Panc1 (cell line): ENCODE measurements around the gene CYP4Z1. TPM values are rescaled to one million over a fixed set of nuclear protein-coding genes. Genes with fewer than 3 reads are reported as not detected.
"Not testable (repeated sequence)": the region's sequence is repeated elsewhere in the genome, so short reads cannot be mapped to it uniquely, and the experiment has no call there.

Source experiments
- ATAC-seq: fragments of 200-7000 bp; cut with Tn5 transposase; 2 replicates; pipeline ENCODE4 v1.9.1; 2020; ENCODE audit warnings: mild to moderate bottlenecking, moderate library complexity
- BruUV-seq: library from RNA; stranded (reverse); fragments of 400-500 nt; replicated peaks from 2 replicates; lab custom pipeline; 2021; lab: Mats Ljungman, UMichigan
- CTCF ChIA-PET: fragments of 300-600 bp; sonication (Branson Sonifier 250); formaldehyde crosslinking; loops from one replicate; lab custom pipeline; 2022; ENCODE audit warnings: antibody characterized with exemption; lab: Charles Lee
- POLR2A ChIA-PET: fragments of 300-600 bp; sonication (Branson Sonifier 250); formaldehyde crosslinking; loops from one replicate; lab custom pipeline; 2022; ENCODE audit warnings: antibody characterized with exemption; lab: Charles Lee
- DNase-seq: peaks from one replicate; pipeline ENCODE4 v3.0.0-alpha.2; 2010; ENCODE audit warnings: low read depth, low spot score
- H3K27ac ChIP-seq: 2 replicates; pipeline ENCODE4 v1.5.1; 2011; ENCODE audit warnings: mild to moderate bottlenecking, low read length, inconsistent platforms
- H3K27me3 ChIP-seq: fragments of 200-500 bp; sonication (Bioruptor generic); 2 replicates; pipeline ENCODE4 v1.6.0; 2014; ENCODE audit warnings: low read length, inconsistent platforms; ENCODE audit not compliant: control insufficient read depth, insufficient read depth
- H3K36me3 ChIP-seq: fragments of 200-500 bp; sonication (Bioruptor generic); 2 replicates; pipeline ENCODE4 v1.5.1; 2014; ENCODE audit warnings: inconsistent platforms, mild to moderate bottlenecking, low read length, moderate library complexity; ENCODE audit not compliant: control insufficient read depth, insufficient read depth
- H3K4me1 ChIP-seq: 2 replicates; pipeline ENCODE4 v1.5.1; 2011; ENCODE audit warnings: inconsistent platforms, mild to moderate bottlenecking, low read length, moderate library complexity; ENCODE audit not compliant: control insufficient read depth, insufficient read depth
- H3K4me3 ChIP-seq, 2 experiments: 2 replicates each; pipeline ENCODE4 v1.5.1; 2011 to 2012; ENCODE audit warnings: low read depth in 2 of 2, low read length in 2 of 2, mild to moderate bottlenecking in 2 of 2, inconsistent platforms in 1 of 2, moderate library complexity in 1 of 2
- H3K9me3 ChIP-seq: fragments of 200-500 bp; sonication (Bioruptor generic); 2 replicates; pipeline ENCODE4 v1.5.1; 2014; ENCODE audit warnings: low read depth, mild to moderate bottlenecking, inconsistent platforms, low read length, moderate library complexity; ENCODE audit not compliant: control insufficient read depth, insufficient read depth
- CTCF ChIP-seq: fragments of 450-650 bp; IDR thresholded peaks from 2 replicates; pipeline ENCODE4 v1.5.1; 2017; ENCODE audit warnings: mild to moderate bottlenecking
- POLR2AphosphoS5 ChIP-seq: IDR thresholded peaks from 2 replicates; pipeline ENCODE4 v1.6.1; 2012; ENCODE audit warnings: mild to moderate bottlenecking, low read depth, low read length, moderate library complexity
- REST ChIP-seq, 2 experiments: IDR thresholded peaks; 2 replicates each; pipeline ENCODE4 v1.6.1; 2011 to 2012; ENCODE audit warnings: low read depth in 2 of 2, control low read depth in 1 of 2, low read length in 1 of 2, mild to moderate bottlenecking in 1 of 2, moderate library complexity in 1 of 2; ENCODE audit not compliant: insufficient read depth in 1 of 2
- SIN3A ChIP-seq: IDR thresholded peaks from 2 replicates; pipeline ENCODE4 v1.6.1; 2012; ENCODE audit warnings: low read depth, mild to moderate bottlenecking, low read length, moderate library complexity, borderline replicate concordance; ENCODE audit not compliant: insufficient read depth
- TCF7L2 ChIP-seq: IDR thresholded peaks from 2 replicates; pipeline ENCODE4 v1.6.1; 2011; ENCODE audit warnings: mild to moderate bottlenecking, low read depth, low read length, inconsistent platforms
- in situ Hi-C: cut with HindIII; loops from 2 replicates; pipeline ENCODE4 v1.10.0; 2016; ENCODE audit warnings: low sequenced_read_pairs, low pct_unique_long_range_greater_than_20kb
- intact Hi-C: fragments of 100-400 bp; cut with micrococcal nuclease; formaldehyde crosslinking; loops from one replicate; pipeline ENCODE4 v1.10.0; 2022; ENCODE audit not compliant: unreplicated experiment
- total RNA-seq: library from RNA; stranded (reverse); gene quantifications from one replicate; pipeline ENCODE4 v1.2.1, GENCODE V29; 2021; ENCODE audit not compliant: unreplicated experiment

CYP4Z1 gene
- total RNA-seq, 1 experiment from 2014 or later, result not detected

GRCh38 chr1:47128221-47128620 is 61.2 kb downstream of the CYP4Z1 start:
- no peaks in the 10 kb centered on the region for H3K4me1 ChIP-seq
- DNase-seq (no peak), ATAC-seq (no peak)
- H3K9me3 ChIP-seq, result no peaks in the 10 kb centered on the region
- in situ Hi-C loops, result no loop called here
- no peaks in the 10 kb centered on the region for H3K36me3 ChIP-seq
- intact Hi-C loops, result no loop called here
- no peak overlapping the region for H3K27ac ChIP-seq
- ChIA-PET POLR2A (no interaction called here), CTCF (no interaction called here)
- no peaks in the 10 kb centered on the region for H3K27me3 ChIP-seq
- no peak for TF ChIP-seq POLR2AphosphoS5
- no peak for TF ChIP-seq TCF7L2
- no peak for TF ChIP-seq REST (IDR thresholded peaks at IDR 0.05; ENCODE audit: insufficient read depth in 1 of 2, low read depth in 2 of 2, low read length in 1 of 2)
- TF ChIP-seq CTCF, result no peak
- no peak for TF ChIP-seq SIN3A
- H3K4me3 ChIP-seq, result no peak overlapping the region
- BruUV-seq, result no TSS peak

GRCh38 chr1:47128854-47129253 is 61.8 kb downstream of the CYP4Z1 start:
- intact Hi-C loops, in situ Hi-C loops, DNase-seq, H3K36me3 ChIP-seq, H3K9me3 ChIP-seq, H3K27me3 ChIP-seq, H3K27ac ChIP-seq, ATAC-seq, POLR2A ChIA-PET, H3K4me1 ChIP-seq, H3K4me3 ChIP-seq, BruUV-seq: not testable (repeated sequence)
- CTCF ChIA-PET, result interaction anchor here (0.6 kb wide), 1 partner anchor 144 kb away, joined by 5 read pairs; no protein-coding TSS in a partner anchor

GRCh38 chr1:47129489-47130230 is 62.6 kb downstream of the CYP4Z1 start:
- H3K9me3 ChIP-seq, in situ Hi-C loops, BruUV-seq, DNase-seq, intact Hi-C loops, H3K27ac ChIP-seq, ATAC-seq, POLR2A ChIA-PET, H3K4me1 ChIP-seq, H3K4me3 ChIP-seq, H3K27me3 ChIP-seq, H3K36me3 ChIP-seq: not testable (repeated sequence)
- CTCF ChIA-PET, result interaction anchor here (0.6 kb wide), 1 partner anchor 145 kb away, joined by 5 read pairs; no protein-coding TSS in a partner anchor

GRCh38 chr1:47132665-47133064 is 65.6 kb downstream of the CYP4Z1 start:
- H3K4me1 ChIP-seq, BruUV-seq, H3K4me3 ChIP-seq, DNase-seq, POLR2A ChIA-PET, H3K27ac ChIP-seq, ATAC-seq, H3K36me3 ChIP-seq, intact Hi-C loops, H3K27me3 ChIP-seq, in situ Hi-C loops, H3K9me3 ChIP-seq, CTCF ChIA-PET: not testable (repeated sequence)
